HS-27A (cell line): ENCODE data around the gene TBC1D4.
A peak's percentile ranks its signal among the peaks of the same experiment; 100 is the strongest.

ENCODE experiments used
- DNase-seq: peaks from one replicate; pipeline ENCODE4 v3.0.0-alpha.2; 2012; ENCODE audit warnings: low read depth, missing footprints

TBC1D4 gene

DNA sequence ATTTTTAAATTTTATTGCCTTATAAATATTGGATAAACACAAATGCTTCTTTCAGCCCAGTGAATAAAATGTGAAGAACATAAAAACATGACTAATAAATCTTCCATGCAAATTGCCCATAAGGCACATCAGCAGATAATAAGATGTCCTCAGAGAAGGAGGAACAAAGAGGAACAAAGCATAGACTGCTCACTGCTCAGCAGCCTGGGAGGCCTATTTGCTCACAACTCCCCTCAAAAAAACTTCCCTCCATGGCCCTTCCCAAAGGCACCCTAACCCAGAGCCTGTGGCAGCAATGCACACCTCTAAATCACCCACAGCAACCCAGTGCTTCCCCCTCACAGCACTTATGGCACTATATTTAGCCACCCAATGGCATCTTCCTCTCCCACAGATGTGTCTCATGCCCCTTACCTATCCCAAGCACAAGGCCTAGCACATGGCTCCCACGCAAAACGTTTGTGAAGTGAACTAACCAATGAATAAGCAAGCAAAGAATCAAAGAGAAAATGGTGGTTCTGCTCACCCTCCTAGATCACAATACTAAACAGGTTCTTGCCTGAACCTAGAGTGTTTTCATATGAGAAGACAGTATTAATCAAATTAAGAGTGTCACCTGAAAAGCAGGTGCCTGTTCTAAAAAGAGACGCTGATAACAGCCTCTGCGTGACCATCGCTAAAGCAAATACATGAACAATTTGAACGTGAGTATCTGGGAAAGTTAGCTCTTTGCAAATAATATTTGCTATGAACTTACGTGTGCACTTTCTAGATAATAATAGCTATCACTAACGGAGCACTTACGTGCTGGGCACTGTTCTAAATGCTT lies 96.9 kb downstream of the TBC1D4 start:
- no peak for DNase-seq

DNA sequence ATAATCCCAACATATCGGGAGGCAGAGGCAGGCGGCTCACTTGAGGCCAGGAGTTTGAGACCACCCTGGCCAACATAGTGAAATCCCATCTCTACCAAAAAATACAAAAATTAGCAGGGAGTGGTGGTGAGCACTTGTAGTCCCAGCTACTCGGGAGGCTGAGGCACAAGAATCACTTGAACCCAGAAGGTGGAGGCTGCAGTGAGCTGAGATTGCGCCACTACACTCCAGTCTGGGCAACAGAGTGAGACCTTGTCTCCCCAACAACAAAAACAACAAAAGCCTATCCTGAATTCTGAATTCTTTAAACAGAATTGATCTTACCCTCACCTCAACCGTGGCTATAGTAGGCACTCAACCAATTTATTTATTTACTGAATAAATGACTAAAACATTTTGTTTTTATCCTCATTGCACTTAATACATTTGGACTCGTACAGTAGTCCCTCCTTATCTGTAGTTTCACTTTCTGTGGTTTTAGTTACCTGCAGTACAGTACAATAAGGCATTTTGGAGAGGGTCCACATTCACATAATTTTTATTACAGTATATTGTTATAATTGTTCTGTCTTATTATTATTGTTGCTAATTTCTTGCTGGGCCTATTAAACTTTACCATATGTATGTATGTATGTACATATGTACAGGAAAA lies 98.8 kb downstream of the TBC1D4 start:
- no peak for DNase-seq

DNA sequence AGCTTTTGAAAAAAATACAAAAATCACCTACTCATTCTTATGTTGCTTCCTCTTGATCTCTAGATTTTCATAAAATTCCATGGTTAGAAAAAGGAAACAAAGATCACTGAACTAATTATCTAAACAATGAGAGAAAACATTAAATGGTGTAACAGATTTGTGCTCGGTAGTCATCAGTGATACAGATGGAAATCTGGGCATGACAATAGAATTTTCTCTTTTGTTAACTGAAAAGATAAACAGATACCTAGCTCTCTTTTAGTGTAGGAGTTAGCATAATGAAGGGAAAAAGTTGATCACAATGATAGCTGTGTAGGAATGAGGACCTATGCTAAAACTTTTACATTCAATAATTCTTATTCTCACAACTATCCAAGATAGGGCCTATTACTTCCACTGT lies 103.7 kb downstream of the TBC1D4 start:
- no peak for DNase-seq

DNA sequence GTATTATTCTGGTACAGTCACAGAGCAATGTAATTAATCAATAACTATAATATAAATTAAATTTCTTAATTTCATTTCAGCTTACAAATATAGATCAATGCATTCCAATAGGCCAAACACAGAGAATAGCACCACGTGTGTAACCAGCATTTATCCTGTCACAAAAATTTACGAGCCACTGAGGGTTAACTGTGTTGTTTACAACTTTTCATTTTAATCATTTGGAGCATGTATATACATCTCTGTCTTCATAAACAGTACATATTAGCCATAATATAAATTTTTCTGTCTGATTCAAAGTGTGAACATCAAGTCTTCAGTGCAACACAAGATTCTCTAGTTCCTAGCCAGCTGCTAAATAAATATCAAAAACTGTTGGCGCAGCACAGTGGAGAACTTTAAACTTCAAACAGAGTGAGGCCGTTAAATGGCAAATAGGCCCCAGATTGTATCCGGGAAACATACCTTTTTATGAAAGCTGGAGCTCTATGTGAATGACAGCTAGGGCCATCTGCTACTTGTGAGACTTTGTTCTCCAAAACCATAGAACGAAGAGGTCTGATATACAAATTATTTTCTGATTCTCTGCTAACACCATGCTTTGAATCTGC lies 105.1 kb downstream of the TBC1D4 start:
- DNase-seq = no peak

DNA sequence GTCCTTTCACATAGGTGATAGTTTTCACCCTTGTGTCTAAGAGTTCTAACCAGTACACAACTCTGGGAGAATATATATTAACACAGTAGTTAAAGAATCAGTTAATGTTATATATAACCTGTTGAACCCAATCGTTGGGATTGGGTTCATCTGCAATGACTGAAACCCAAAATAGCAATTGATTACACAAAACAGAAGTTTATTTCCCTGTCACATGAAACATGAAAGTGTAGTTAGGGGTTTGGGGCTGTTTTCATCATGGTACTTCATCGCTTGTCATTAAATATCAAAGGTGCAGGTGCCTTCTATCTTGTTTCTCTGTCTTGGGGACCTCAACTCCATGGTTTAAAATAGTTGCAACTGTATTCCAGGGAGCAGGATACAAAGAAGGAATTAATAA lies 106.6 kb downstream of the TBC1D4 start:
- DNase-seq = no peak

DNA sequence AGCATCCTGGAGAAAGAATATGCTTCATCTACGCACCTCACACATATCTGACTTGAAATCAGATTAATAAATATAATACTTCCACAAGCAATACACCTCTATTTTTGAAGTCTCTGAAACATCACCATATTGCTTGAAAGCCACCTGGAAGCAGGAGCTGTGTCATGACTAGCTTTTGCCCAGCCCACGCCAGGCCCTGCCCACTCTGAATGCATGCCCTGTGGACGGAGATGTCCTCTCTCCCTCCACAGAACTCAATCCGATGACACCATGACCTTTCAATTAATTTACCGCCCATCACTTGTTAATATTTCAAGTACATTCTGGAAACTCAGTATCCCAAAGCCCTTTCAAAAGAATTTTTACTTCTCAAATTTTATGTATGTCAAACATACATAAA lies 108.0 kb downstream of the TBC1D4 start:
- DNase-seq = no peak

DNA sequence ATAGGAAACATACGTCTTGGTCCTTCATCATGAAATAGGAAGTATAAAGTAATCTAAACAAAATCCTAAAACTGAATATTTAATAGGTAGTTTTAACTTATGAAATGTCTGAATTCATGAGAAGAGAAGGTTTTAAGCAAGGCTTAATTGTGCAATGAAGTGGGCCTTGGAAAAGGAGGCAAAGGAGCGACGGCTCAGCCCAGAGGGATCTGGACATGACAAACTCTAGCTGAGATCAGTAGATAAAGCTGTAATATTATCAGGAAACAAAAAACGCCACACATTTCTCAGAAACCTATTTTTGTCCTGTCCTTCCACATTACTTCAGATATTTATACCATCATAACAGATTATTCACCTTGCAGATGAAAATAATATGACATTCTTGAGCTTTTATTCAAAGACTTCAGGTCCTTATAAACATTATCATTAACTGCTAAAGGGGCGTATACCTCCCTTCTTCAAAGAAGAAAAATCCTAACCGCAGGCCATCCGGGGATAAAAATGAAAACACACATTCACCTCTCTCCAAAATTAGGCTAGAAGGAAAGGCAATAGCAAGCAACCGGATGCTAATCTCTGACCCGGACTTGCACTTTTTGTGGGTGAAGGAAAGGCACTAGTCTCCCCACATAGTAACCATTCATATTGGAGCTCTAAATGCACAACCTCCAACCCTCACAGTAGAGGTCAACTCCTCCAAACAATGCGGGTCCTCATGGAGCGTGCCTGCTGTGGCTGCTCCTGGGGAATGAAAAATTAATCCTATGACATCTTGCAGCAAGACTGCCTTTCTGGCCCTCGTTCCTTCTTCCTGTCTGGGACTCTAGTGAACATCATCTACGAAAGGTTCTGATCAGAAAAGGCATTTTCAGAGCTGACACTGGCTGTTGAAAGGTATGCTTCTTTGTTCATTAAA lies 108.8 kb downstream of the TBC1D4 start:
- DNase-seq = no peak

DNA sequence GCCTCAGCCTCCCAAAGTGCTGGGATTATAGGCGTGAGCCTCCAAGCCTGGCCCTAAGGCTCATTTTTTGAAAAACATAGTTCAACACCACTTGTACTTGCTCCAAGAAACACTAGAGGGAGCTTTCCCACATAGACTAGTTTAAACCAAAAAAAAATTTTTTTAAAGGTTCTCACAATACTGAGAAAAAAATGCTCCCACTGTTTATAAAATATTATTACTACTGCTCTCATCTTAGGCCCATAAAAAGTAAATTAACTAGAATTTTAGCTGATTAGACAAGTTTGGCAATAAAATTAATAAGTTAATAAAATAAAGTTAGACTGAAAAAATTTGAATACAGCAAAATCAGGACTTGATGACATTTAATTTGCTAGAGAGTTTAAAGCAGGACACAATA lies 109.5 kb downstream of the TBC1D4 start:
- DNase-seq = no peak

DNA sequence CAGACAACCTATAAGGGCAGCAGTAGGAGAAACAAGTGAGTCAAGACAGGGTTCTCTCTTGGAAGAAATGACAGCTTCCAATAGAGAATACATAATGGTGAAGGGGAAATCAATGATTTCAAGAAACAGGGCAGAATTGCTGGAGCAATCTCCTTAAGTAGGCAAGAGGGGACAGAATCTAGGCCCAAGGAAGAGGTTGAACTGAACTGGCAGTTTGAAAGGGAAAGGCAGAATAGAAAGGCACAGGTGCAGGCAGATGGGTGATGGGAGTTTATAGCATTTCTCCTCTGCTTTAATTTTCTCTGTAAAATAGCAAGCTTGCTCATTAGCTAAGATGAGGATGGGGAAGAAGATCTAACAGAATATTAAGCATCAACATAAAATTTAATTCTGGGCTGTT lies 110.8 kb downstream of the TBC1D4 start:
- no peak for DNase-seq

DNA sequence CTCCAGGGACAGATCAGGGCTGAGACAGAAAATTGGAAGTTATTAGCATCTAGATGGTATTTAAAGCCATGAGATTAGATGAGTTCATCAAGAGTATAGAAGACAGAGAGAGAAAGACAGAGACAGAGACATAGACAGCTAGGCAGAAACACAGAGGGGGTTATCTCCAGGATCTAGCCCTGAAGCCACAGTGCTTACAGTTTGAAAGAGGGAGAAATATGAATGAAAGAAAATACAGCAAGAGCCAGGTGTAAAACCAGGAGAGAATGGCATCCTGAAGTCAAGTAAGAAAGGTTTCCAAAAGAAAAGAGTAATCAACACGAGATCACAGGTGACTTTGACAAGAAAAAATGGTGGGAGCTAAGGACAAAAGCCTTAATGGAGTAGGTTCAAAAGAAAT lies 111.2 kb downstream of the TBC1D4 start:
- no peak for DNase-seq

DNA sequence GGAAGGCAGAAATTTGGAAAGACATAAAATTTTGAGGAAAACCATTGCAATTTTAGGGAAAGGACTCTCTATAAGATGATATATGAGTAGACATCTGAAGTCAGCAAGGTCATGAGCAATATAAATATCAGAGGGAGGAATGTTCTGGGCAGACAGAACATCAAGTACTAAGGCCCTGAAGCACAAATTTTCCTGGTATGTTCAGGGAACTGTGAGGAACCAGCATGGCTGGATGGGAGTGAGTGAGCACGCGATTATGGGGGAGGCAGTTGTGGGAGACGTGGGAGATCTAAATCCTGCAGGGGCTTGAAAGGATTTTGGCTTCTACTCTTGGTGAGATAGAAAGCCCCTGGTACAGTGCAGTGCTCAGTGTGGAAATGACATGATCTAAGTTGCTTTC lies 112.0 kb downstream of the TBC1D4 start:
- no peak for DNase-seq

DNA sequence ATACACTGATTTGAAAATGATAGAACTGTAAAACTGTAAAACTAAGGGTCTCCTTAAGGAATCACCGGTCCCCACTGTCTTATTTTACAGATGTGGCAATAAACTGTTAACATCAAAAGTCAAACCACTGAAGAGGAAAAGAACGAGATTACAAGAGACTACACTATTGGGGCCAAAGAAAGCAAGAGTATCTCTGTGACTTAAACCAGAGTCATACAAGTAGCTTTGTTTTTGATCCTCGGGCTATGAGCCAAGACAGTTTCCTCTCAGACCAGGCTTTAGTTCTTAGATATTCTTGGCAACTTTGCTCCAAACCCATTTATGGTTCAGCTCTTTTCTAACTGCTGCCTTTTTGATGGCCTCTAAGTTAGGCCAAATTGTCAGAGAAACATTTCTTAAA lies 113.8 kb downstream of the TBC1D4 start:
- peak; percentile 58 for DNase-seq

DNA sequence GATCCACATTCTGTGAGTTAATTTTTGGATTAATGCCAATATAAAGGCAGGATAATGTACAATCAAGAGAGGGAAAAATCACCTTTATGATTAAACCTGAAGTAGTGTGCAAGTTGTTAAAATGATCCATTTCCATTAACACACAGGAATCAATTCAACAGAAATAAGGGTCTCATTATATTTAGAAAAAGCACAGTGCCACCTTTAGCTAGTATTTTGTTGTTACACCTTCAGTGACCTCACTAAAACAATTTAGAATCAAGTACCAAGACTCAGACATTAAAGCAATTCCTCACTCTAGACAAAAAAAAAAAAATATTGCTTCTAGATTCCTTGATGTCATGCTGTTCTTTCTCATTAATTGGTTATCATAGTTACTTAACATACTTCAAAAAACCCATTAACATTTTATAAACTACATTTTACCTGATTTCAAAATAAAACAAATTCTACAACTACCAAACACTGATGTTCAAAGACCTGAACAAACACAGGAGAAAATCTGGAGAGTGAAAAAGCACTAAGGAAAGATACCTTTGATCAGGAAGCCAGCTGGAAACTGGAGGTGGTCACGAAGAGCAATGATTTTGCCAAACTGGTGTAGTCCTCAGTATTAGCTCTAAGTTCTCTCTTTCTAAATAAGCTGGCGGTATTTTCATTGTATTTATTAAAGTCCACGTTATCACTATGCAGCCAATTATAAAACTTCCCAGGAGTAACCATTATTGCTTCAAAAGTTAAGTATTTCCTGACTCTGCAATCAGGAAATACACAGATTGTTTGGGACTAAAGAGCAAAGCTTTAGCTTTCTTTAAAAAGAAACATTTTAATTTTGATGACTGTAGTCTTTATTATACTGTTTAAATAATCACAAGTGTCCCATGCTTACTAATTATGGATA lies 115.3 kb downstream of the TBC1D4 start:
- DNase-seq = no peak

DNA sequence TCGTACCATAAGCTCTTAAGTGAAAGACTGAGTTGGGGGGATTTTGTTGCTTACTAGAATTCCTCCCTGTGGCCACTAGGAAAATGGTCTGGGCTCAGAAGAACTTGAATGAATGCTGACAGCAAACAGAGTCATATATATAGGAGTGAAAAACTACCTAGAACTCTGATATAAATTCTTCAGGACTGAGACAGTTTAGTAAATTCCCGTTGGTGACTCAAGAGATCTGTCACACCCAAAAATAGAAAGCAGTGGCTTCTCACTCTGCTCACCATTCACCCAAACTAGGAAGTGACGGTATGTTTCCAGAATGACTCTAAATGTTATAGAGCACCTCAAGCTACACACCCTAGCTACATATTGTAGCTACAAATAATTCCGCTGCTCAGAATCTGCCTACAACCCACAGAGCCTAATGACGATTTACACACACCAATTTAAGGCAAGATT lies 116.2 kb downstream of the TBC1D4 start:
- DNase-seq = peak; percentile 72

DNA sequence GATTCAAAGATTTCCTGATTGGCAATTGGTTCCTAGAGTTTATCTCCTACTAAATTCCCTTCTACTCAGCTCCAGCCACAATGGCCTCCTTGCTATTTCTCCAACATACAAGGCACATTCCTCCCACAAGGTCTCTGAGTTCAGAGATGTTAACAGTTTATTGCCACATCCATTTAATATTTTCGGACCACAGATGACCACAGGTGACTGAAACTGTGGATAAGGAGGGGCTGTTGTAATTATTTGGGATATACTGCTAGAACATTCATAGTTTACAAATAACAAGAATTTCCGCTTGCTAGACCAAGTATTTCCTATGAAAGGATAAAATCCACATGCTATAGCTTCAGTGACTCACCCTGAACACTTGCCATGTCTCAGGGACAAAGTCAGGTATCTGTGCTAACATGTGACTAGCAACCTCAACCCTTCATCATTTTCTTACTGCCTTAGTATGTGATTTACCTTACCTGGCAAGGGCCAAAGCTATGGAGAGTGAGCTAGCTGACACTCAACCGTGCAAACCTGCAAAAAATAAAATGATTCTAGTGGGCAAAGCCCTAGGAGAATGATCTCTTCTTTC lies 117.7 kb downstream of the TBC1D4 start:
- DNase-seq = no peak

DNA sequence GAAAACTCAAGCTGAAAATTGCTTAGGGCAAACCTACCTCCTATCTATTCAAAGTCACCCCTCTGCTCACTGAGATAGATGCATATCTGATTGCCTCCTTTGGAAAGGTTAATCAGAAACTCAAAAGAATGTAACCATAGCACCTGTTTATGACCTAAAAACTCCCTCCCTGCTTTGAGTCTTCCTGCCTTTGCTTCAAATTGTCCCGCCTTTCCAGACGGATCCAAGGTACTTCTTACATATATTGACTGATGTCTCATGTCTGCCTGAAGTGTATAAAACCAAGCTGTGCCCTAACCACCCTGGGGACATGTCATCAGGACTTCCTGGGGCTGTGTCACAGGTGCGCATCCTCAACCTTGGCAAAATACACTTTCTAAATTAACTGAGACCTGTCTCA lies 118.6 kb downstream of the TBC1D4 start:
- no peak for DNase-seq

DNA sequence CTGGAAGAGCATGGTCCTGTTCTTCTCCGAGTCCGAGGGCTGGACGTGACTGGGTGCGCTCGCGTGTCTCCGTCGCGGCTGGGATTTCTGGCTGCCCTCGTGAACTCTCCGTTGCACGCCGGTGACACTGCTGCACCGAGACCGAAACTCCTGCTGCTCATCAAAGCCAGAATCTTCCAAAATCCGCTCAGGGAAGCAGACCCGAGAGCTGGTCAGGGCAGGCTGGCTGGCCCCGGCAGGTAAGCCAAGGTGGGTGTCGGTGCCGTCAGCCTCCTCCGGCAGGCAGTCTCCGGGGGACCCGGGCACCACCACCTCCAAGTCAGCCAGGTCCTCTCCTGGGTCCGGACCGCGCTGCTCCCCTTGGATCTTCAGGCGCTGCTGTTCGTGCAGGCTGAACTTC lies 119.9 kb downstream of the TBC1D4 start:
- no peak for DNase-seq

DNA sequence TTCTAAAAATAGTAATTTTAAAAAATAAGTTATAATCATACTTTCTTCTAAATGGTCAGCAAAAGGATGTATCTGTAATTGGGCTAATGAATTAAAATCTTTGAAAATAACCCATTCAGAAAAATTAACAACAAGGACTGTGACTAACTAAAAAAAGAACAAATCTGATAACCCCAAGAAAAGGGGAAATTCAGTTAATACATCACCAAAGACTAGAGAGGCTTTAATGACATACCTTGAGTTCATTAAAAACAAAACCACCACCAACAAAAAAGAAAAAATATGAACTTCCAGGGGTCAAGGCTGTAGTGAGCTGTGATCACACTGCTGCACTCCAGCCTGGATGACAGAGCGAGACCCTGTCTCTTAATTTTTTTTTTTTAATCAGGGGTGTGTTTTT lies 121.8 kb downstream of the TBC1D4 start:
- DNase-seq = no peak

DNA sequence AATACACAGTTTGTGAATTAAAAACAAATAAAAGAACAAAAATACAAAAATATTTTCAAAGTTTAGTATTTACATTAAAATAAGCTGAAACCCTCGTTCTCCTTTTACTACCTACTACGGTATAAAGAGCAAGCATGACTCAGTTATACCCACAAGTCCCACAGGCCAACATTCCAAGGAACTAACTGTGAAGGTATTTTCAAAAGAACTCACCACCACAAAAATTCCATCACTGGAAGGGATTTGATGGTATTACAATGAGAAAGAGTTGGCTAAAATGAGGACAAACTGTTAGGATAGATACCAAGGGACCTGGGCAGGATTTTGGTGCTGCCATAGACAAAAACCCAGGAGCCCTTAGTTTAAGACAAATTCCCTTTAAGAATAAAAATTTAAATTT lies 122.7 kb downstream of the TBC1D4 start:
- DNase-seq = peak; percentile 74

DNA sequence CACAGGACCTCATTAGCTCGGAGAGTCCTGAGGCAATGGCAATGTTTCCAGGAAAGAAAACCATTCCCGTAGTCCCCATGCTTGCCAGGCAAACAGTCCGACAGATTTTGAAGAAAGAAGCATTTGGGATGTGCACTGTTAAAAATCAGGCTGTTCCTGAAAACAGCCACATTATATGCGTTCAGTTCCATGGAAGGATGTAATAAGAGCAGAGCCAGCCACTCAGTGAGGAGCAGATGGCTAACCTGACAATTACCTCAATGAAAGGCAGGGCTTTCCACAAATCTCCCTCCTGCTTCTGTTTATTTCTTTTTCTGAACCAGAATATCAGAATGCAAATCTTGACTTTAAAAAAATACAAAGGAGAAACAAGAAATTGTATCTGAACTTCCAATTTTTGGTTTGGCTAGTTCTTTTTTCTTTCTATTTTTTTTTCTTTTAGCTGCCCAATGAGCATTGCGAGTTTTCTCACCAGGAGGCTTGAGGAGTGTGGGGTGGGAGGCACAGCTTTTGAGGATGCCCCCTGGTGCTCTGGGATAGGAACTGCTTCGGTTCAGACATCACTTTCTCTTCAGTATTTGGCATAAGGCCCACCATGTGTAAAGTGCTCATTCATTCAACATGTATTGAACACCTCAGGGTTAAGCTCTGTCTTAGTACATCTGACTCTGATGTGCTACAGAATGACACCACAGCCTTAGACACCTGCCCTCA lies 124.2 kb downstream of the TBC1D4 start:
- no peak for DNase-seq
